Measurements from ENCODE around the gene ALPK1.

The ALPK1 gene

DNA sequence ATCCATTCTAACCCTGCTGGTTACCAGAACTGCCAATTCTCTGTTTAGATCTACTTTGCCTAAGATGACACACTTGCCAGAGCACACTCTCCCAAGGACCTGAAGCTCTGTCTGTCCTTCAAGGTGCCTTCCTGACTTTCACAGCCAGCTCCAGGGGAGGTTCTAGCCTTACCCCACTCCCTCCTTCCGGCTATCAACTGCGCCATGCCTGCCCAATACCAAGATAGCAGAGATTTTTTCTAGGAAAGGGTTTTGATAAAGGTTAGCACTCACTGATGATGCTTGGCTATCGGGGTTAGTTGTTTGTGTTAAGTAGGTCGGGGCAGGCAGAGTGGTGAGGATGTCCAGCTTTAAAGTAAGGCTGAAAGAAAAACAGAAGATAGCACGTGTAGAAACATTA, 14.3 kb downstream of the ALPK1 start:
- no peak overlapping the region for H3K27ac Mint-ChIP-seq
- peaks cover 7% of the 10 kb centered on the region for H3K4me1 Mint-ChIP-seq
- peaks cover 14% of the 10 kb centered on the region for H3K9me3 Mint-ChIP-seq
- H3K4me3 Mint-ChIP-seq = no peak overlapping the region
- H3K36me3 Mint-ChIP-seq (ENCODE audit: low read depth) = peaks cover 3% of the 10 kb centered on the region
- TF ChIP-seq, protein P1, sequence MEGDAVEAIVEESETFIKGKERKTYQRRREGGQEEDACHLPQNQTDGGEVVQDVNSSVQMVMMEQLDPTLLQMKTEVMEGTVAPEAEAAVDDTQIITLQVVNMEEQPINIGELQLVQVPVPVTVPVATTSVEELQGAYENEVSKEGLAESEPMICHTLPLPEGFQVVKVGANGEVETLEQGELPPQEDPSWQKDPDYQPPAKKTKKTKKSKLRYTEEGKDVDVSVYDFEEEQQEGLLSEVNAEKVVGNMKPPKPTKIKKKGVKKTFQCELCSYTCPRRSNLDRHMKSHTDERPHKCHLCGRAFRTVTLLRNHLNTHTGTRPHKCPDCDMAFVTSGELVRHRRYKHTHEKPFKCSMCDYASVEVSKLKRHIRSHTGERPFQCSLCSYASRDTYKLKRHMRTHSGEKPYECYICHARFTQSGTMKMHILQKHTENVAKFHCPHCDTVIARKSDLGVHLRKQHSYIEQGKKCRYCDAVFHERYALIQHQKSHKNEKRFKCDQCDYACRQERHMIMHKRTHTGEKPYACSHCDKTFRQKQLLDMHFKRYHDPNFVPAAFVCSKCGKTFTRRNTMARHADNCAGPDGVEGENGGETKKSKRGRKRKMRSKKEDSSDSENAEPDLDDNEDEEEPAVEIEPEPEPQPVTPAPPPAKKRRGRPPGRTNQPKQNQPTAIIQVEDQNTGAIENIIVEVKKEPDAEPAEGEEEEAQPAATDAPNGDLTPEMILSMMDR (IDR thresholded peaks at IDR 0.05; ENCODE audit: unreplicated experiment in 3 of 3) = no peak
- H3K27me3 Mint-ChIP-seq (ENCODE audit: low read depth) = no peaks in the 10 kb centered on the region

DNA sequence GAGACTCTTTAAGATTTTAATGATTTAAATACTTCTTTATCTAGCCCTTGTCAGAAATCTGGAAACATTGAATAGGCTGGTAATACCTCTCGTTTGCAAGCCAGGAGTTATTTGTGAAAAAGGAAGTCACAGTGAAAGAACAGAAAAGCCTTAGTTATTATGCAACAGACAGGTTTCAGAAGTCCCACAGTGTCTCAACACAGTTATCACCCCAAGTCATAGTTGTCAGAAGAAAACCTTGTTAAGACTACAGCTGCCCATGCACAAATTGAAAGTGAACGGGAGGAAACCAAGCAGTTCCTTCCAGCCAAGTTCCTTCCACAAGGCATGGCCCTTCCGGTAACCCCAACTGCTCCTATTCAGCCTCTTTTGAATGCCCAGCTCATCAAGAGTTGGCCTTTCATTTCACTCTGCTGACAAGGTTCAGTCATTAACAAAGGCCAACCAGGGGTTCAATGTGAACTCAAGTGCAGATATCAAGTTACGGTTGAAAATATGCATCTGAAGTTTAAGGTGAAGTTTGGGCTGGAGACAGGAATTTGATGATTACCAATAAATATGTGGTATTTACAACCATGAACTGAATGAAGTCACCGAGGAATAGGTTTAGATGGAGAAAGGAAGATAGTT, 15.6 kb downstream of the ALPK1 start:
- H3K9me3 Mint-ChIP-seq = peaks cover 4% of the 10 kb centered on the region
- TF ChIP-seq, protein P1 (IDR thresholded peaks at IDR 0.05; ENCODE audit: unreplicated experiment in 3 of 3) = no peak
- H3K4me1 Mint-ChIP-seq = peaks cover 7% of the 10 kb centered on the region
- no peak overlapping the region for H3K4me3 Mint-ChIP-seq
- no peak overlapping the region for H3K27ac Mint-ChIP-seq
- H3K27me3 Mint-ChIP-seq (ENCODE audit: low read depth) = no peaks in the 10 kb centered on the region
- H3K36me3 Mint-ChIP-seq (ENCODE audit: low read depth) = peaks cover 3% of the 10 kb centered on the region

DNA sequence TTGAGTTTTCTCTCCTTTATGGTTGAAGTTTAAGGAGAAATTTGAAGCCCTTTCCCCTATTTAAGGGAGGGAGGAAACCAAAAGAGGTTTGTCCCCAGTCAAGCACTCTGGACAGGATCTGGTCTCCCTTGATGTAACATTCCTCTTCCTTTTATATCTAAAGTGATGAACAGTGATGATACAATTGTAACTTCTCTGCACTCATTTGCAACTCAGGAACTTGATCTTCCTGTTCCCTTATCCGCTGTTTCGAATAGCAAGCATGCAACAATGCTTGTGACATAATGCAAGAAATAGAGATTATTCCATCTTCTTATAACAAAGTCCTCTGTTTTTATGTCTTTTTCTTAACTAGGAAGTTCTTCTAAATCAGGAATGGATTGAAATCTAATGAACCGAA, 18.3 kb downstream of the ALPK1 start:
- Mint-ChIP-seq H3K36me3 (ENCODE audit: low read depth) (no peaks in the 10 kb centered on the region), H3K4me1 (no peaks in the 10 kb centered on the region), H3K4me3 (no peak overlapping the region), H3K9me3 (no peaks in the 10 kb centered on the region), H3K27me3 (ENCODE audit: low read depth) (no peaks in the 10 kb centered on the region), H3K27ac (no peak overlapping the region)
- TF ChIP-seq, protein P1 (IDR thresholded peaks at IDR 0.05; ENCODE audit: unreplicated experiment in 3 of 3) = no peak

DNA sequence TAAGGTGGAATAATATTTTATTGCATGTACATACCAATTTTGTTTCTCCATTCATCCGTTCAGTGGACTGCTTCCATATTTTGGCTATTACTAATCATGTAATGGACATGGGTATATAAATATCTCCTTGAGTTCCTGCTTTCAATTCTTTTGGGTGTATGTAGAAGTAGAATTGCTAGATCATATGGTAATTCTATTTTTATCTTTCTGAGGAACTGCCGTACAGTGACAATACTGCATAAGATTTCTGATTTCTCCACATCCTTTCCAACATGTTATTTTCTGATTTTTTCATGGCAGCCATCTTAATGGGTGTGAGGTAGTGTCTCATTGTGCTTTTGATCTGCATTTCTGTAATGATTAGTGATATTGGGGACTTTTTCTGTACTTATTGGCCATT, 19.2 kb downstream of the ALPK1 start:
- Mint-ChIP-seq H3K4me3 (no peak overlapping the region), H3K9me3 (no peaks in the 10 kb centered on the region), H3K27ac (no peak overlapping the region), H3K27me3 (ENCODE audit: low read depth) (no peaks in the 10 kb centered on the region), H3K4me1 (no peaks in the 10 kb centered on the region), H3K36me3 (ENCODE audit: low read depth) (no peaks in the 10 kb centered on the region)
- TF ChIP-seq, protein P1 (IDR thresholded peaks at IDR 0.05; ENCODE audit: unreplicated experiment in 3 of 3) = no peak

DNA sequence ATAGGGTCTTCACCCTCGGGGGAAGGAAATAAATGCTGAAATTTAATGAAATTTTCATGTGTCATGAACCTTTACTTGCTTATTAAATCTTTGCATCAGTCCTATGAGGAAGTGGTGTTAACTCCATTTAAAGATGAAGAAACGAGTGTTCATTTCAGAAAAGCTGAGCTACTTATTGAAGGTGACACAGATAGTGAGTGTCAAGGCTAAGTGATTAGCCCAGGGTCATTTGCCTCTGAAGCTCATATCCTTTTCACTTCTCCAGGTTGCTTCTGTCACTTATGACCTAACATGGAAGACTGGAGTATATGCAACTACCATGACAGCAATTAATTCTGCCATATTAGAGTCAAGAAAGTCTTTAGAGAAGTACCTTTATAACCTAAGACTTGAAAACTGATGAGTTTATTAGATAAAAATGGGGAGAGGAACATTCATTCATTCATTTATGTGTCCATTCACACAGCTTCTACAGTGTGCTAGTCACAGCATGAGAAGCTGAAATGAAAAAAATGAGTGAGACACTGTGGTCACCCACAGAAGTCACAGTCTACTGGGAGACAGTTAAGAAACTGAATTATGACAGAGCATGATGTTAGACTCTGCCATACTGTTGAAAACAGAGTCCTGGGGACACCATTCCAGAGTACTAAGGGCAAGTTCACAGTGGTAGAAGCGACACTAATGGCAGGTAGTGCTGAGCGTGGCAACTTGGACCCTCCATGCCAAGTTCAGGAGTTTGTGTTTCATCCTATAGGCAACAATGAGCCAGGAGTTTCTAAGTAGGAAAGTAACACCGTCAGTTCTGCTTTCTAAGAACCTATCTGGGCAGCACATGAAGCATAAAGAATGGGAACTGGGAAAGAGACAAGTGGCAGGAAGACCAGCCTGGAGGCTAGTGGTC, 21.3 kb downstream of the ALPK1 start:
- no peak overlapping the region for H3K27ac Mint-ChIP-seq
- H3K36me3 Mint-ChIP-seq (ENCODE audit: low read depth) = no peaks in the 10 kb centered on the region
- TF ChIP-seq, protein P1 (IDR thresholded peaks at IDR 0.05; ENCODE audit: unreplicated experiment in 3 of 3) = no peak
- no peak overlapping the region for H3K4me3 Mint-ChIP-seq
- no peaks in the 10 kb centered on the region for H3K9me3 Mint-ChIP-seq
- no peaks in the 10 kb centered on the region for H3K4me1 Mint-ChIP-seq
- no peaks in the 10 kb centered on the region for H3K27me3 Mint-ChIP-seq (ENCODE audit: low read depth)

All from nephron (organoid).